Measurements from ENCODE around the gene FES. TPM values are rescaled to one million over a fixed set of nuclear protein-coding genes. Genes with fewer than 3 reads are reported as not detected.
A peak's percentile ranks its signal among the peaks of the same experiment; 100 is the strongest.
"Not testable (repeated sequence)": the region's sequence is repeated elsewhere in the genome, so short reads cannot be mapped to it uniquely, and the experiment has no call there.

Gene FES
- total RNA-seq, 1 donor from 2014 or later: 3.3 TPM

DNA sequence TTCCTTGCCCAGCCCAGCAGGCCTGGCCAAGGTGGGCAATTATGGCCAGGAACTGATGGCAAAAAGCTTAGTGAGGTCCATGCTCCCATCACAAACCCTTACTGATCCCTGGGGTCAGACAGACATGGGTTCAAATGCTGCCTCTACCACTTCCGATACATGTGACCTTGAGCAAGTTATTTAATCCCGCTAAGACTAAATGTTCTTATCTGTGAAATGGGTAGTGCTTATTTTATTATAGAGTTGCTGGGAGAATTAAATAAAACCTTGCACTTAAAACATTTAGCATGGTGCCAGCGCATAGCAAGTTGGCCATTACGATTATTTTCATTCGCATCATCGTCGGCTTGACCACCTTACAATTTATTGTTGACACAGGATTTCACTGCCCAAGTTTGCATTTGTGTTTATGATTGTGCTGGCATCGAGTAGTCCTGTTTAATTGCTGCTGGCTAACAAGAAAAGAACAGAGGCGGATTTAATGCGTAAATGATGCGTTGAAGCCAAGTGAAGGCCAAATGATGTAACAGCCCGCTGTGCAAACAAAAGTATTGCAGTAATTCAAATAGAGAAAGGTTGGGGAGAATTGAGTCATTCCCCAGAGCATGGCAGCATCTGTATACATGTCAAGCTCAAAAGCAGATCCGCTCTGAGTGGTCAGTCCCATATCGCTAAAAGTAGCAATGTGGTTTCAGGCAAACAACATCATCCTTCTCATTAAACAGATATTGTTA lies 23.2 kb upstream of the FES start:
- no peak for DNase-seq (ENCODE audit: low read depth)

DNA sequence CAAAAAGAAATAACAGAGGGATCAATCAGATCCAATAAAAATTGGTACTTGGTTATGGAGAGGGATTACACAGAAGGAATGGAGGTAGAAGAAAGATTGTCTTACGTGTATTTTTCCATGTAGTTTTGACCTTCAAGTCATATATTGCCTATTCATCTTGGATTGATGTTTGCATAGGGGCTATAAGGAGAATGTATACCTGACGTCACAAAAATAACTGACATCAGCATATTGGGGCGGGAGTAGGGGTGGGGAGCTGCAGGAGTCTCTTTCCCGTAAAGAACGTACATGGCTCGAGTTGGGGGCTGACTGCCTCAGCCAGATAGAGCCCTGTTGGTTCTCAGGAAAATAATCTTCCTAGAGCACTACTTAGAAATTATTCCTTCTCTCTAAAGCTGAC lies 21.8 kb upstream of the FES start:
- no peak for DNase-seq (ENCODE audit: low read depth)

DNA sequence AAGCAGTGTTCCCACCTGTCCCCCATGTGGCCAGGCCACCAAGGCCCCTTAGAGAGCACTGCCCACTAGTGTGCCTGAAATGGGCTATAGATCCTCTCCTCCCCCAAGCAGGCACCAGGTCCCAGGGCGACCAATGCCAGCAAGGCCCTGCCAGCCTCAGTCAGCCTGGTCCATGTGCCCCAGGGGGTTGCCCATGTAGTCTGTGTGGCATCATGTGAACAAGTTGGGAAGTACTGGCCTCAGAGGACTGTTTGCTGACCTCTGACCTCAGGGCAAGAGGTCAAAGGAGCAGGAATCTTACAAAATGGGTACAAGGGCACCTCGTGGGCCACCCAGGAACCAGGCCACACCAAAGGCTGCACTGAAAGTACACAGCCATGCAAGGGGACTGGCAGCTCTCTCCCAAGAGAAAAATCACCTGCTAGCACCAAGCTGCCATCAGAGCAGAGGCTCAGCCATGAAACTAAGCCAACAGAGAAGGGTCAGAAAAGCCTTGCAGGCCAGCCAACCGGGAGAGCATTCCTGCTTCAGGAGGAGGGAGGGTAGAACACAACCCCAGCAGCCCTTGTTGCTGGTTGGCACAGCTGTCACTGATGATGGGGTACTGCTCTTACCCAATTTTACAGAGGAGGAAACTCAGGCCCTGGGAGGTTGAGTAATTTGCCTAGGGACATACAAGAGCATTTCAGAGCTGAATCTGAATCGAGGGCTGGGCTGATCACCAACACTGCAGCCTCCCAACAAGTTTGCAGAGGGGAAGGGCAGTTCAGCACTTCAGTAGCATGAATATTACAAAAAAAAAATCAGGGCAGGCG lies 21.1 kb upstream of the FES start:
- DNase-seq (ENCODE audit: low read depth): peak; percentile 48

DNA sequence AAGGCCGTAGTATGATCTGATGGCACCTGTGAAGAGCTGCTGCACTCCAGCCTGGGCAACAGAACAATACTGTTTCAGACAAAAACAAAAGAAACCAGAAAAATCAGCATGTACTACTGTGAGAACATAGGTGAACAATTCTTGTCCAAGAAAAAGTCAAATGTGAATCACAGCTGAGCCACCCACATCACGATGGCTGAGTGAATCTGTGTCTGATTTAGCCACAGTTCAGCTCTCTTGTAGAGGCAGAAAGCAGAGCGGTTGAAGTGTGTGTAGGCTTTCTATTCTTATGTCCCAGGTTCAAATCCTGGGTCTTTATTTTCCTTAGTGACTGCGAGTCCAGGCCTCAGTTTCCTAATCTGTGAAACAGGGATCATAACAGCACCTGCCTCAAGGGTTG lies 20.3 kb upstream of the FES start:
- peak; percentile 37 for DNase-seq (ENCODE audit: low read depth)

DNA sequence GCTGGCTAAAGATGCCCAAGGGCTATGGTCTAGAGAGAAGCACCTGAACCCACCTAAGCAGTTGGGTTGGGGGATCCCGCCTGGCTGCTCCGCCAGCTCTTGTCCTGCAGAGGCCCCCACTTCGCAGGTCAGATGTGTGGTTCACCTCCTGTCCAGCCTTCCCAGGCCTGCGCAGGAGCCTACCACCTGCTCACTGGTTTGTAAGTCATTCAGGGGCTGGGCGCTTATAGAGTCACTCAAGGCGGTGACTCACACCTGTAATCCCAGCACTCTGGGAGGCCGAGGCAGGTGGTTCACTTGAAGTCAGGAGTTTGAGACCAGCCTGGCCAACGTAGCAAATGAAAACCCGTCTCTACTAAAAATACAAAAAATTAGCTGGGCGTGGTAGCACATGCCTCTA lies 19.8 kb upstream of the FES start:
- no peak for DNase-seq (ENCODE audit: low read depth)

DNA sequence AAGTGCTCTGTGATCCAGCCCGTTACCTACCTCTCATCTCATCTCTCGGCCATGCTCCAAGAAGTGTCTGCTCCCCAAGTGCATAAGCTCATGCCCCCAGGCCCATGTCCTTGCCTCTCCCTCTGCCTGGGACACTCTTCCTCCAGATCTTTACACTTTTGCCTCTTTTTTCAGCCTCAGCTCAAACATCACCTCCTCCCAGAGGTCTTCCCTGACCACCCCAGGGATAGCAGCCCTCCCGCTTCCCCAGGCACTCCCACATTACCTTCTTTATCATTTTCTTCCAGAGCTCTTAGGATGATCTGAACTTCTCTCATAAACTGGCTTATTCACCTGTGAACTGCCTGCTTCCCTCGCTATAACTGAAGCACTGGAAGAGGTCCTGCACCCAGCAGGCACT lies 18.6 kb upstream of the FES start:
- no peak for DNase-seq (ENCODE audit: low read depth)

DNA sequence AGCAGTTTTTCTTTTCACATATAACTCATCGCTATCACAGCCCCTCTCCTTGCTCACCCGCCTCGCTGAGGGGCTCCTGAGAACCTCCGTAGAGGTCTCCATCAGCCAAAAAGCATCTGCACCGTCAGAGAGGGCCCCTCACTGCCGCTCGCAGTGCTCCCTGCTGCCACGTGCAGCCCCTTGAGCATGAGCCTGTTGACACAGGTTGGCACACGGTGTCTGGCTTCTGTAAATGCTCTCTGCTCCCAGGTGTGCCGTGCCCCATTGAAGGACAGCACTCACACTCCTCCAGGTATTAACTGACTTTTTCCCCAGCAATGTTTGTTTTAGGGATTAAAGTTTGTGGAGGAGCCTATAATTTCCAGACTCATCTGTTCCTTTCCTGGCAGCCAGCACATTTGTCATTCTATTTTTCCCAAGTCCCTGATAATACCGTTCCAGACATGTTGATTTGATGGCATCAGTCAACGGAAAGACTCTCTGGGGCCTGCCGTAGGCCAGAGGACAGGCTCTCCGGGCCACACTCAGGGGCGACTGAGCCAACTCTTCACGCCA lies 18.1 kb upstream of the FES start:
- DNase-seq (ENCODE audit: low read depth): no peak

DNA sequence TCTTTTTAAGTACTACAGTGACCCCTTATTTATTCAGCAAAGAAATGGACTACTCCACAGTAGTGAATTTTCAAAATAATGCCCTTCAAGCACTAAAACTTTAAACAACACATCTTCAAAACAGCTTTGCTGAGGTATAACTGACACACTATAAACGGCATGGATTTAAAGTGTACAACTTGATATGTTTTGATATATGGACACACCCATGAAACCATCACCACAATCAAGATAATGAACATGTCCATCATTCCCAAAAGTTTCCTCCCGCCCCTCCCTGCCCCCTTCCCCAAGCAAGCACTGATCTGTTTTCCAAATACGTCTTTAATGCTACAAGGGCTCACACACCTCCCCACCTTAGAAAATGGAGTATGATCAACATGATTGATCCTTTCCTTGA lies 17.5 kb upstream of the FES start:
- DNase-seq (ENCODE audit: low read depth): no peak

DNA sequence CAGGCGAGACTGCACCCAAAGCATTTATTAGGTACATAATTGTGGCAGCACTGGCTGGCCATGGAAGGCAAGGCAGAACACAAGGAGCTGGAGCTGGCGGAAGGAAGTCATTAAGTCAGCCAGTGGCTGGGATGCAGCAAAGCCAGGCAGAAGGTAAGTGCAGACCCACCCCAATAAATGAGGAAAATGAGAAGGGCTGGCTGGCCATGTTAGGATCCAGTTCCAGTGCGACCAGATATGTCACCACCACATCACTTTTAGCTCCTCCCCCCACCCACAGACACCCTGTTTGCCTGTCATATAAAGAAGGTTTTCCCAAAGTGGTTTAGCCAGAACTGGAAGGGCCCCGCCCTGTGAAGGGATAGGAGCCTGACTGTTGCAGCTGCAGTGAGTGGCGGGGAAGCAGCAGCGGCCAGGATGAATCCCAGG lies 16.0 kb upstream of the FES start, which contains the start of gene FURIN:
Gene FURIN, plus strand, starts transcription at position 328 of the 429 bp plus-strand sequence. CDS start 7,153 bp downstream, outside the sequence.
- DNase-seq (ENCODE audit: low read depth): no peak

DNA sequence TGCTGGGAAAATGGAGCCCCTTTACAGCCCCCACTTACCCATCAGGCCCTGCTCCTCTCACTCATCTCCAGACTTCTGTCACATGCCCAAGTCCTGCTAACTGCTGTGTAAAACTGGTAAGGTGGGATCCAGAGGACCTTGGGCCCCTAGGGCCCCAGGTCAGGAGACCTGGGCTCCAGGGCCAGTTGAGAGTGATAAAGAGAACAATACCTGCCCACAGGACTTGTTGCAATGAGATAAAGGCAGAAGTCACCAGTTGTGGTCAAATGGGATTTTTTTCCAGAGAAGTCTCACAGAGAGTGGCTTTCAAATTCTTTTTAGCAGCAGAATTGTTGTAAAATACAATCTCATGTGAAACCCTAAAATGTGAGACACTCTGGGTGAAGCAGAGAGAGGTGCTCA lies 15.2 kb upstream of the FES start:
- no peak for DNase-seq (ENCODE audit: low read depth)

DNA sequence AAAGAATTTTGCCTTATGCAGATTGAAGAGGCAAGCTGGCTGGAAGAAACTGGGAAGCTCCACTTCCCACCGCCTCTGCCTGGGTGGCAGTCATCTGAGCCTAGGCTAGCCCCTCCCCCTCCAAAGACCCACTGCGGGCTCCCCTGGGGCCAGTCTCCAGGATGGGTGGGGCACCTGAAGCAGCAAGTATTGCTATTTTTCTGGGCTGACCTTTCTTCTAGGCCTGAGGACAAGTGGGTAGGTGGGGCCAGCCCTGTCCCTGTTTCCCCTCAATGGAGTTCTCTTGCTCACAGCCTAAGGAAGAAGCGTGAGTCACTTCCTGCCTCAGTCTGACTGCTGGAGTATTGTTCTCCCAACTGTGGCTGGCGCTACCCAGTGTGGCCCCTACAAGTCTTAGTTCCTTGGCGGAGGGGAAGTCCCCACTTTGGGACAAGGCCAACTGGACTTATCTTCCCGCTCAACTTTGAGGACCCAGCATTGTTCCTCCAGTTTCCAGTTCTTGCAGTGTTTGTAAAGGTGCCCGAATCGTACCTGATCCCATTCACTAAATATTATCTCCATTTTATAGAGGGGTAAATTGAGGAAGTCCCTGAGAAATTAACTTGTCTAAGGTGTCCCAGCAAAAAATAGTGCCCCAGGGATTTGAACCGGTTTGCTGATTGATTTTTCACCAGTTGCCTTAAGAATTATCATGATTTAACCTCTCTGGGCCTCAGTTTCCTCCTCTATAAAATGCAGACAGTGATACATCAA lies 14.5 kb upstream of the FES start:
- DNase-seq (ENCODE audit: low read depth): peak; percentile 93

DNA sequence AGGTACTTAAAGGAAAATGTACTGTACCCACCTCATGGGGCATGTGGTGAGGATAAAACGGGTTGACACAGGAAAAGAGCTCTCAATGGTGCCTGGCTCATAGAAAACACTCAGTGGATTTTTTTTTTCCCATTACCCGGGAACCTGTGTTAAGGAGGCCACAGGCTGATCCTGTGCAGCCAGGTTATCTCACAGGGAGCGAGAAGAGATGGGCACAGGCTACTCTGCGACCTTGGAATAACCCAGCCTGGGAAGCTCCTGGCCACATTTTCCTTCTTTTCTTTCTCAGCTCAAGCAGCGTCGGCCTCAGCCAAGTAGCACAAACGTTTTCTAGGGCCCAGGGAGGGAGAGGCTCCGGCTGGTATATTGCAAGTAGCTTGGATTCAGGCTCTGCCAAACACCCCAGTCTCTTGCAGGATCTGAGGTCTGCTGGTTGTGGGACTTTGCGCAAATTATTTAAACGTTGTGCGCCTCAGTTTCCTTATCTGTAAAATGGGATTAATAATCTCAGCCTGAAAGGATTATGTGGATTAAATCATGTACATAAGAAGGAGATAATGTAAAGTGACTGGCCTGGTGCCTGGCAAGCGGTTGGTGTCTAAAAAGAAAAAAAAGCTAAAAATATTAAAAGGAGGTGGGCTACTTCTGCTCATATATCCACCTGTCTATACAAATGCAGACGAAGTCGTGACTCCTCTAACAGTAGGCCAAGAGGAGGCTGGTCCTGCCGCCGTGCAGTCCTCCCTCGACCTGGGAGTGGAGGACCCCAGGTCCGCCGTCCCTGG lies 13.8 kb upstream of the FES start:
- no peak for DNase-seq (ENCODE audit: low read depth)

DNA sequence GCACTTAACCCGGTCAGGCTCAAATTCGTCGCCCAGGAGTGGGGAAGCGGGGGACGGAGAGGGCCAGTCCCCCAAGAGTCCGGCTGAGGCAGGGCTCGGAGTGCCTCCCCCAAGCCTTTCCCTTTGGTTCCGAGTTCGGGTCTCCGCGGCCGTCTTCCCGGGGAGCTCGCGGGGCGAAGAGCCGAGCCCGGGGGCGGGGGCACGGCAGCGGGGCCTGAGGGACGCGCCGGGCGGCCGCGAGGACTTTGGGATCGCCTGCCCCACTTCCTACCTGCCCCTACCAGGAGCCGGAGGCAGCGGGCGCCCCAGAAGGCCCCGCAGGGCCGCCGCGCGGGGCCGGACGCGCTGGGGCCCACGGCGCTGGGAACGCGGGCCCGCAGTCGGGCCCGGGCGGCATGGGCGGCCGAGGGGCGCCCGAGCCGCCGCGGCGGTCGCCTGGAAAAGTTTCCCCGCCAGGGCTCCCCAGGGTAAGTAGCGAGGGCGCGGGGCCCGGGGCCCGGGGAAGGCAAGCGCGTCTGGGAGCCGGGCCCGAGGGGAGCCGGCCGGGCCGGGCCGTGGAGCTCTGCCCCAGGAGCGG lies 13.1 kb upstream of the FES start:
- no peak for DNase-seq (ENCODE audit: low read depth)

DNA sequence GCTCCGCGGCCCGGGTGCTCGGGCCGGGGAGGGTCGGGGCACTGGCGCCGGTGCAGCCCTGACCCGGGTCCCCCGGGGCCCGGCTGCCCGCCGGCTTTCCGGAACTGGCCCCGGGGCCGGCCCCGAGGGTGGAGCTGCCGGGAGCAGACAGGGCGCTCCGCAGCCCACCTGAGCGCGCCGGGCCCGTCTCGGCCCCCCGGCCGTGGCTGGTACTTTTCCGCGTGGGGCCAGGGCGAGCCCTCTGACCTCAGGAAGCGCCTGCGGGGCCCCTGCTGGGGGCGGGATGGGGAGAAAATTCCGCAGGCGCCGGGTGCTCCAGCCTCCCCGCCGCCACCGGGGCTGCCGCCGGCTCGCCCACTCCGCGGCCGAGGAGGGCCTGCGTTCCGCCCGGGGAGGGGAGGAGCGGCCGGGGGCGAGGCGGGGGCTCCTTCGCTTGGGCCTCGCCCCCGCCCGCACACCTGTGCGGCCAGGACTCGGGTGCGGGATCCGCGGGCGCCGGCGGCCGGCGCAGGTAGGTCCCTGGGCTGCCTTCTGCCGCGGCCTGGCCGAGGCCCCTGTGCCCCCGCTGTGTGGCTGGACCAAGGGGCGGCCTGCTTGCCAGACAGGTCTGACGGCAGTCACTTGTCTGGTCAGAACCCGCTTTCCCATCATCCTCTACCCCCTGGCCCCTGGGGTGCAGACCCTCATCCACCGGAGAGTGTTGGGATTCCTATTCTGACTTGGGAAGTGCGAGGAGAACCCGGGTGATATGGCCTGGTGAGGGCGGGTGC lies 12.4 kb upstream of the FES start:
- no peak for DNase-seq (ENCODE audit: low read depth)

DNA sequence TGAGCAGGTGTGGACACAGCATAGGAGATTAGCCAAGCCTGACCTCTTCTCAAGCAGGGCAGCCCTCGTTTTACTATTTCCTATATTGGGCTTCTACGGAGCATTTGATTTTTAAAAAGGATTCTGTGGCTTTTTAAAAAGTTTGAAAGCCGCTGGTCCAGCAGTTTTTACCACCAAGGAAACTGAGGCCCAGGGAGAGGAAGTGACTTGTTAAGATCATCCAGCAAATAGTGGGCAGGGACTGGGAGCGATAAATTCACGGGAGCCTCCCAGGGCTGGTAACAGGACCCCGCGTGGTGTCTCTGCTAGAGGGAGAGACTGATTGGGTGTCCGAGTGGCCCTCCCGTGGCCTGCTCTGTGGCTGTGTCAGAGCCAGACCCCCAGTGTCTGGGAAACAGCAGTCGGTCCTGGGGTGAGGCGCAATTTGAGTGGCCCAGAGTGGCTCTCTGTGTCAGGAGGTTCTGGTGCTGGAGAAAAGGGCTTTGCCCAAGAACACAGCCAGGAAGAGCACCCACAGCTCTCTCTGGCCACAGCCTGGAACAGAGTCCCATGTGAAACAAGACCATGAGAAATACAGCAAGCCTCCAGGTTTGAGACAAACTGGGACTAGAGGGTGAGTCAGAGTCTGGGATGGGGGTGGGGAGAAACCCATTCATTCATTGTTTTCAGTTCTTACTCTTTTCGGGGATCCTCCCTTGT lies 11.7 kb upstream of the FES start:
- peak; percentile 81 for DNase-seq (ENCODE audit: low read depth)

DNA sequence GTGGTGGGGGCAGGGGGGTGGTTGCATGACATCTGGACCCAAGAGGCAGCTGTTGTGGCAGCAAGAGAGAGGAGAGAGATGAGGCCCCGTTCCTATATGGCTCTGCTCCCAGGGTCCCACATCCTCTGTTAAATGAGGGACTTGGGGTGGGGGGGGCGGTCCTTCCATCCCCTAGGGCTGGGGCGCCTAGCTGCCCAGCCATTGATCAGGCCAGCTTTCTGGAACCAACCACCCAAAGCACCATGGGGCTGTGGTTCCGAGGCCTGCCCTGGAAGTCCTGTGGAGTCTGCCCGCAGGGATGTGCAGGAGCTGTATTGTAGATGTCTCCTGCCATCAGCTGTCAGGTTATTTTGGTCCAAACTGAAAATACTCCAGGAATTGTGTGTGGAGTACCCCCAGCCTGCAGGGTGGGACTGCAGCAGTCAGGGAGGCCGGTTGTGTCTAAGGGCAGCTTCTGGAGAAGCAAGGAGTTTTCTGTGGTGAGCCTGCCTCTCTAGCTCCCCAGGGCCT lies 10.8 kb upstream of the FES start:
- DNase-seq (ENCODE audit: low read depth): no peak

DNA sequence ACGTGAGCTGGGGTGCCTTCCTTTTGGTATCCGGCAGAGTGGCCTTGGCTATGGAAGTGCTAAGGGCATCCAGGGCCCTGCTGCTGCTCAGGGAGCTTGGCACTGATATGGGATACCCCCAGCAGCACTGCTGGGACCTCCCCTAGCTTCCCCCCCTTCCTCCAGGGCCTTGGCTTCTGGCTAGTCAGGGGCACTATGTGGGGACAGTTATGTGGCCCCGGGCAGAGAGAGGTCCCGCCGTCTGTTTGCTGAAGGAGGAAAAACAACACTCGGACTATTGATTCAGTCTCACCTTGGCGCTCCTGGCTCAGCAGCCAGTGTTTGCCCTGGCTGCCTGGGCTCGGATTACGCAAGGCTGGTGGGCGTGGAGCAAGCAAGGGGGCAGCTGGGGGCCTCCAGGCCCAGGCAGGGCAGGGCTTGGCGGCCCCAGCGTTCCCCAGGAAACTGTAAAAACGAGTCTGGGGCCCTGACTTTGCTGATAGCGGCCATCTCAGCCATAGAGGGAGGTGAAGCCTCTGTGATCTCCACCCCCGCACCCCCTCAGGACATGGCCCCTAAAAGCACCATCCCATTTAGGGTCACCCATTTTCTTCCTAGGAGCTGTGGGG lies 10.2 kb upstream of the FES start:
- peak; percentile 69 for DNase-seq (ENCODE audit: low read depth)

DNA sequence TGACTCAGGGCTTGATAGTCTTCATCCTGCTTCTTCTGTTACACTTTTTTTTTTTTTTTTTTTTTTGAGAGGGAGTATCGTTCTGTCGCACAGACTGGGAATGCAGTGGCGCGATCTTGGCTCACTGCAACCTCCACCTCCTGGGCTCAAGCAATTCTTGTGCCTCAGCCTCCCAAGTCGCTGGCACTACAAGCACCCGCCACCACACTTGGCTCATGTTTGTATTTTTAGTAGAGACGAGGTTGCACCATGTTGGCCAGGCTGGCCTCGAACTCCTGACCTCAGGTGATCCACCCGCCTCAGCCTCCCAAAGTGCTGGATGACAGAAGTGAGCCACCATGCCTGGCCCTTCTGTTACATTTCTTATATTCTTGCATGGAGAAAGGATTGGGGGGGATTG lies 9.3 kb upstream of the FES start:
- DNase-seq (ENCODE audit: low read depth): not testable (repeated sequence)

DNA sequence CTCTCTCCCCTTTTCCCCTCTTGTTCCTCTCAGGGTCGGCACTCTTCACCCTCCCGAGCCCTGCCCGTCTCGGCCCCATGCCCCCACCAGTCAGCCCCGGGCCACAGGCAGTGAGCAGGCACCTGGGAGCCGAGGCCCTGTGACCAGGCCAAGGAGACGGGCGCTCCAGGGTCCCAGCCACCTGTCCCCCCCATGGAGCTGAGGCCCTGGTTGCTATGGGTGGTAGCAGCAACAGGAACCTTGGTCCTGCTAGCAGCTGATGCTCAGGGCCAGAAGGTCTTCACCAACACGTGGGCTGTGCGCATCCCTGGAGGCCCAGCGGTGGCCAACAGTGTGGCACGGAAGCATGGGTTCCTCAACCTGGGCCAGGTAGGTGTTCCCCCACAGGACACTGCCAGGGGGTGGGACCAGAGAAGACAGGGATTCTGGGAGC lies 8.7 kb upstream of the FES start:
- DNase-seq (ENCODE audit: low read depth): no peak

All from renal cortical epithelial cell (primary cell).